Astrocyte of the hippocampus (primary cell): ENCODE results near the gene DNLZ.

Source experiments
- DNase-seq: peaks from one replicate; pipeline ENCODE4 v3.0.0; 2011; ENCODE audit warnings: low read depth, low spot score

The DNLZ gene

GRCh38 chr9:136343884-136344269 is 19.7 kb downstream of the DNLZ start:
- no peak for DNase-seq

GRCh38 chr9:136343121-136343883 is 20.2 kb downstream of the DNLZ start:
- DNase-seq = no peak

- DNase-seq = peak; percentile 93
These were observed 21.1 kb downstream of the DNLZ start for GRCh38 chr9:136342181-136343120.

- no peak for DNase-seq
These were observed 21.8 kb downstream of the DNLZ start for GRCh38 chr9:136341769-136342168.

- DNase-seq = no peak
These were observed 22.4 kb downstream of the DNLZ start for GRCh38 chr9:136341042-136341655.

- DNase-seq = no peak
These were observed 23.0 kb downstream of the DNLZ start for GRCh38 chr9:136340356-136341041.

- no peak for DNase-seq
These were observed 23.6 kb downstream of the DNLZ start for GRCh38 chr9:136339958-136340310.

GRCh38 chr9:136339173-136339957 is 24.2 kb downstream of the DNLZ start:
- DNase-seq = peak; percentile 86

- DNase-seq = no peak
These were observed 25.0 kb downstream of the DNLZ start for GRCh38 chr9:136338511-136338910.

GRCh38 chr9:136337416-136338395 is 25.8 kb downstream of the DNLZ start:
- DNase-seq = no peak

- DNase-seq = no peak
These were observed 26.7 kb downstream of the DNLZ start for GRCh38 chr9:136336881-136337280.

GRCh38 chr9:136336156-136336870 is 27.2 kb downstream of the DNLZ start:
- DNase-seq = peak; percentile 76

GRCh38 chr9:136335296-136336155 is 28.0 kb downstream of the DNLZ start:
- DNase-seq = no peak

GRCh38 chr9:136334541-136334940 is 29.0 kb downstream of the DNLZ start:
- DNase-seq = no peak

GRCh38 chr9:136333486-136333885 is 30.1 kb downstream of the DNLZ start:
- no peak for DNase-seq

- no peak for DNase-seq
These were observed 30.5 kb downstream of the DNLZ start for GRCh38 chr9:136333045-136333444.

GRCh38 chr9:136332482-136332983 is 31.0 kb downstream of the DNLZ start:
- no peak for DNase-seq
